Upper lobe of left lung (tissue), 6 donors: ENCODE results near the gene B2M. TPM values are rescaled to one million over a fixed set of nuclear protein-coding genes. Genes with fewer than 3 reads are reported as not detected.
"Not testable (repeated sequence)": the region's sequence is repeated elsewhere in the genome, so short reads cannot be mapped to it uniquely, and the experiment has no call there.

Experiments
- ATAC-seq, 2 donors: fragments of 200-7000 bp; cut with Tn5 transposase; one replicate each; pipeline ENCODE4 v1.9.1; 2022; ENCODE audit warnings: mild to moderate bottlenecking in 2 of 2, moderate library complexity in 2 of 2; ENCODE audit not compliant: low FRiP score in 2 of 2
- DNase-seq, 2 donors: peaks; one replicate each; pipeline ENCODE4 v3.0.0-alpha.2; 2019 to 2020
- H3K27ac ChIP-seq, 4 donors: fragments of 200-600 bp; sonication (generic); one replicate each; pipeline ENCODE4 v1.5.1; 2016 to 2019
- H3K27me3 ChIP-seq, 4 donors: fragments of 200-600 bp; sonication (generic); one replicate each; pipeline ENCODE4 v1.5.1; 2017 to 2019
- H3K36me3 ChIP-seq, 4 donors: fragments of 200-600 bp; sonication (generic); one replicate each; pipeline ENCODE4 v1.5.1; 2016 to 2019
- H3K4me1 ChIP-seq, 4 donors: fragments of 200-600 bp; sonication (generic); one replicate each; pipeline ENCODE4 v1.5.1; 2018 to 2019
- H3K4me3 ChIP-seq, 4 donors: fragments of 200-600 bp; sonication (generic); one replicate each; pipeline ENCODE4 v1.5.1; 2017 to 2019; ENCODE audit warnings: mild to moderate bottlenecking in 2 of 4, moderate library complexity in 1 of 4
- H3K9me3 ChIP-seq, 4 donors: fragments of 200-600 bp; sonication (generic); one replicate each; pipeline ENCODE4 v1.5.1; 2018 to 2019
- CTCF ChIP-seq, 6 experiments: fragments of 450-650 bp in 4 of 6; fragments of 200-600 bp in 2 of 6; sonication (generic) in 2 of 6; IDR thresholded peaks; one replicate each; pipeline ENCODE4 v1.5.1; 2016 to 2019; ENCODE audit warnings: antibody characterized with exemption in 6 of 6
- EP300 ChIP-seq, 4 donors: sonication (generic); formaldehyde crosslinking; IDR thresholded peaks; one replicate each; pipeline ENCODE4 v1.5.1; 2017; ENCODE audit warnings: antibody characterized with exemption in 4 of 4, control low read depth in 2 of 4
- POLR2A ChIP-seq, 4 donors: fragments of 450-650 bp; IDR thresholded peaks; one replicate each; pipeline ENCODE4 v1.5.1; 2016 to 2017; ENCODE audit warnings: antibody characterized with exemption in 4 of 4, mild to moderate bottlenecking in 2 of 4
- POLR2AphosphoS5 ChIP-seq, 2 donors: sonication (generic); formaldehyde crosslinking; IDR thresholded peaks; one replicate each; pipeline ENCODE4 v1.5.1; 2017; ENCODE audit warnings: antibody characterized with exemption in 2 of 2
- WGBS, 2 donors: methylation state at CpG; one replicate each; pipeline ENCODE4 v1.1.5; 2017 to 2018; 5-methylcytosine and 5-hydroxymethylcytosine counted together
- total RNA-seq, 6 donors: library from RNA; depleted of rRNA in 4 of 6; stranded (reverse); fragments of >200 nt in 4 of 6; gene quantifications; one replicate each; pipeline versions ENCODE4 v1.1.0 to v1.2.1, GENCODE V29; 2016 to 2021
- donor health status: DM: no; HTN: no; CAD: no; lungs with moderate emphysema.
- donor health status: DM: no; HTN: yes; CAD: no; lungs with severe emphysema.

Gene B2M
- total RNA-seq, 6 donors from 2014 or later: 963 to 7,115 (median 3,598) TPM

- peak in 1 of 2 donors; percentile 81 for ATAC-seq
Observed at GRCh38 chr15:44738340-44738984, 27.1 kb downstream of the B2M start.

DNA sequence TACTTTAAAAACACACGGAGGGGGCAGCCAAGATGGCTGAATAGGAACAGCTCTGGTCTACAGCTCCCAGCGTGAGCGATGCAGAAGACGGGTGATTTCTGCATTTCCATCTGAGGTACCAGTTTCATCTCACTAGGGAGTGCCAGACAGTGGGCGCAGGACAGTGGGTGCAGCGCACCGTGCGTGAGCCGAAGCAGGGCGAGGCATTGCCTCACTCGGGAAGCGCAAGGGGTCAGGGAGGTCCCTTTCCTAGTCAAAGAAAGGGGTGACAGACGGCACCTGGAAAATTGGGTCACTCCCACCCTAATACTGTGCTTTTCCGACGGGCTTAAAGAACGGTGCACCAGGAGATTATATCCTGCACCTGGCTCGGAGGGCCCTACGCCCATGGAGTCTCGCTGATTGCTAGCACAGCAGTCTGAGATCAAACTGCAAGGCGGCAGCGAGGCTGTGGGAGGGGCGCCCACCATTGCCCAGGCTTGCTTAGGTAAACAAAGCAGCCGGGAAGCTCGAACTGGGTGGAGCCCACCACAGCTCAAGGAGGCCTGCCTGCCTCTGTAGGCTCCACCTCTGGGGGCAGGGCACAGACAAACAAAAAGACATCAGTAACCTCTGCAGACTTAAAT, 28.0 kb downstream of the B2M start:
- WGBS, 2 donors: 82 to 84% methylated on average over 18 to 23 of the region's 24 CpGs
- DNase-seq: peak in 1 of 2 donors; percentile 35
- H3K4me1 ChIP-seq: peaks cover 7 to 18% (median 10%) of the 10 kb centered on the region in 4 donors
- not testable (repeated sequence) for H3K27me3 ChIP-seq, H3K4me3 ChIP-seq, H3K27ac ChIP-seq, H3K36me3 ChIP-seq, ATAC-seq, H3K9me3 ChIP-seq

More at GRCh38 chr15:44738340-44738984, 27.1 kb downstream of the B2M start:
- no peak for DNase-seq
- 63% methylated on average over 3 of the region's 3 CpGs for WGBS, 2 donors
- no peaks in the 10 kb centered on the region for H3K9me3 ChIP-seq
- H3K36me3 ChIP-seq: no peaks in the 10 kb centered on the region
- no peak overlapping the region for H3K27ac ChIP-seq
- TF ChIP-seq CTCF (IDR thresholded peaks at IDR 0.05): peak; percentile 51 to 81 (median 72)
- no peak for TF ChIP-seq EP300 (IDR thresholded peaks at IDR 0.05)
- peaks cover 7 to 18% (median 10%) of the 10 kb centered on the region in 4 donors for H3K4me1 ChIP-seq
- H3K4me3 ChIP-seq: no peak overlapping the region
- H3K27me3 ChIP-seq: no peaks in the 10 kb centered on the region

GRCh38 chr15:44743454-44743853, 32.1 kb downstream of the B2M start:
- H3K4me1 ChIP-seq, H3K27me3 ChIP-seq, H3K36me3 ChIP-seq, H3K9me3 ChIP-seq, DNase-seq, H3K4me3 ChIP-seq, H3K27ac ChIP-seq, ATAC-seq: not testable (repeated sequence)
- 95 to 97% methylated on average over 2 of the region's 2 CpGs for WGBS, 2 donors

DNA sequence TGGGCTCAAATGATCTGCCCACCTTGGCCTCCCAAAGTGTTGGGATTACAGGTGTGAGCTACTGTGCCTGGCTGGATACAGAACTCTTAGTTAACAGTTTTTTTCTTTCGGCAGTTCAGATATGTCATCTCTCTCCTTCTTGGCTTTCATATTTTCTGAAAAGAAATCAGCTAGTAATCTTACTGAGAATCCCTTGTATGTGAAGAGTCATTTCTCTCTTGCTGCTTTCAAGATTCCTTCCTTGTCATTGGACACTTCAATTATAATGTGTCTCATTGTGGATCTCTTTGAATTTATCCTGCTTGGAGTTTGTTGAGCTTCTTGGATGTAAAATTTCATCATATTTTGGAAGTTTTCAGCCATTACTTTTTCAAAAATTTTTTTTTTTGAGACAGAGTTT, 42.0 kb downstream of the B2M start:
- WGBS, 2 donors: 100% methylated on average over 1 of the region's 1 CpG
- no peak overlapping the region for H3K27ac ChIP-seq

DNA sequence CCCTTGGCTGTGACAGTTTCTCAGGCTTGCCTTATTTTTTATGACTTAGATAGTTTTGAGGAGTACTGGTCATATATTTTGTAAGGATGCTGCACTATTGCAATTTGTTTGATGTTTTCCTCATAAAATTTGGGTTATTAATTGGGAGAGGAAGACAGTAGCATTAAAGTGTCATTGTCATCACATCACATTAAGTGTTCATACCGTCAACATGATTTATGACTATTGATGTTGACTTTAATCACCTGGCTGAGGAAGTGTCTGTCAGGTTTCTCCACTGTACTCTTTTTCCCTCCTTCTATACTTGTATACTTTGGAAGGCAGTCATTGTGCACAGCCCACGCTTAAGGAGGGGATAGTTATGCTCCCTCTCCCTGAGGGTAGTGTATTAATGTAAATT, 51.9 kb downstream of the B2M start:
- no peaks in the 10 kb centered on the region for H3K27me3 ChIP-seq
- no peak for DNase-seq
- H3K4me3 ChIP-seq: no peak overlapping the region
- ATAC-seq: no peak
- H3K9me3 ChIP-seq: no peaks in the 10 kb centered on the region
- no peak for TF ChIP-seq POLR2AphosphoS5 (IDR thresholded peaks at IDR 0.05)
- TF ChIP-seq POLR2A (IDR thresholded peaks at IDR 0.05): no peak
- no peak for TF ChIP-seq CTCF (IDR thresholded peaks at IDR 0.05)
- no peak for TF ChIP-seq EP300 (IDR thresholded peaks at IDR 0.05)
- WGBS, 2 donors: 92% methylated on average over 2 of the region's 2 CpGs
- no peaks in the 10 kb centered on the region for H3K36me3 ChIP-seq
- no peaks in the 10 kb centered on the region for H3K4me1 ChIP-seq
- H3K27ac ChIP-seq: no peak overlapping the region

More for the DNA sequence above, 42.0 kb downstream of the B2M start:
- ATAC-seq (no peak), DNase-seq (no peak)
- Histone ChIP-seq H3K9me3 (no peaks in the 10 kb centered on the region), H3K4me3 (no peak overlapping the region), H3K4me1 (no peaks in the 10 kb centered on the region), H3K36me3 (no peaks in the 10 kb centered on the region), H3K27me3 (no peaks in the 10 kb centered on the region)
- no peak for TF ChIP-seq CTCF (IDR thresholded peaks at IDR 0.05)
- no peak for TF ChIP-seq POLR2AphosphoS5 (IDR thresholded peaks at IDR 0.05)
- TF ChIP-seq EP300 (IDR thresholded peaks at IDR 0.05): no peak
- no peak for TF ChIP-seq POLR2A (IDR thresholded peaks at IDR 0.05)

DNA sequence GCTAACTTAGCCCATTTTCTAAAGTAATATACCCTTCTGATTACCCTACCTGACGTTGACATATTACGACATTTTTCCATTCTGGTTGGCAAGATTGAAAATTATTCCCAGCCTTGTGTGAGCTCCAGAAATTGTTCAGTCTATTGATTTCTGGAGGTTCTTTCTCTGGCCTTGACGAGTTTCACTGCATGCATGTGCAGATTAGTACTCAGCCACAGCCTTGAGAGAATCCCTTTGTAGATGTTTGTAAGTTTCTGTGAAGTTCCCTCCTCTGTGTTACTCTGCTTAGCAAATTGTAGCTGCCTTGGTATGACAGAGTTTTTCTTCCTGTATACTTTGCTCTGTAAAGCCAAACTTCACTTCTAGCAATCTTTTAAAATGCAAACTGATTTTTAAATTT, 52.5 kb downstream of the B2M start:
- ATAC-seq: no peak
- Histone ChIP-seq H3K4me1 (no peaks in the 10 kb centered on the region), H3K27ac (no peak overlapping the region), H3K4me3 (no peak overlapping the region), H3K36me3 (no peaks in the 10 kb centered on the region), H3K27me3 (no peaks in the 10 kb centered on the region), H3K9me3 (no peaks in the 10 kb centered on the region)
- WGBS, 2 donors: 81 to 84% methylated on average over 3 of the region's 3 CpGs
- DNase-seq: no peak
- TF ChIP-seq CTCF (IDR thresholded peaks at IDR 0.05): no peak
- TF ChIP-seq POLR2AphosphoS5 (IDR thresholded peaks at IDR 0.05): no peak
- TF ChIP-seq POLR2A (IDR thresholded peaks at IDR 0.05): no peak
- no peak for TF ChIP-seq EP300 (IDR thresholded peaks at IDR 0.05)
